ENCODE results near the gene DUOXA2.
"Not testable (repeated sequence)": the region's sequence is repeated elsewhere in the genome, so short reads cannot be mapped to it uniquely, and the experiment has no call there.

GRCh38 chr15:45082412-45082811 is 31.7 kb upstream of the DUOXA2 start:
- TF ChIP-seq EZH2phosphoT487 (IDR thresholded peaks at IDR 0.05; ENCODE audit: low read depth): not testable (repeated sequence)
- TF ChIP-seq, protein P1, sequence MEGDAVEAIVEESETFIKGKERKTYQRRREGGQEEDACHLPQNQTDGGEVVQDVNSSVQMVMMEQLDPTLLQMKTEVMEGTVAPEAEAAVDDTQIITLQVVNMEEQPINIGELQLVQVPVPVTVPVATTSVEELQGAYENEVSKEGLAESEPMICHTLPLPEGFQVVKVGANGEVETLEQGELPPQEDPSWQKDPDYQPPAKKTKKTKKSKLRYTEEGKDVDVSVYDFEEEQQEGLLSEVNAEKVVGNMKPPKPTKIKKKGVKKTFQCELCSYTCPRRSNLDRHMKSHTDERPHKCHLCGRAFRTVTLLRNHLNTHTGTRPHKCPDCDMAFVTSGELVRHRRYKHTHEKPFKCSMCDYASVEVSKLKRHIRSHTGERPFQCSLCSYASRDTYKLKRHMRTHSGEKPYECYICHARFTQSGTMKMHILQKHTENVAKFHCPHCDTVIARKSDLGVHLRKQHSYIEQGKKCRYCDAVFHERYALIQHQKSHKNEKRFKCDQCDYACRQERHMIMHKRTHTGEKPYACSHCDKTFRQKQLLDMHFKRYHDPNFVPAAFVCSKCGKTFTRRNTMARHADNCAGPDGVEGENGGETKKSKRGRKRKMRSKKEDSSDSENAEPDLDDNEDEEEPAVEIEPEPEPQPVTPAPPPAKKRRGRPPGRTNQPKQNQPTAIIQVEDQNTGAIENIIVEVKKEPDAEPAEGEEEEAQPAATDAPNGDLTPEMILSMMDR (IDR thresholded peaks at IDR 0.05; ENCODE audit: low read depth, low read length): not testable (repeated sequence)

Measured in OCI-LY3 (cell line).